Measurements from ENCODE around the gene SPATA25.

The SPATA25 gene

GRCh38 chr20:45926731-45927070 is 39.3 kb upstream of the SPATA25 start:
- TF ChIP-seq CTCF (IDR thresholded peaks at IDR 0.05; ENCODE audit: low read depth, low read length): no peak

GRCh38 chr20:45925821-45926506 is 38.5 kb upstream of the SPATA25 start:
- H3K4me3 ChIP-seq (ENCODE audit: low read depth, low read length): no peak overlapping the region
- TF ChIP-seq CTCF (IDR thresholded peaks at IDR 0.05; ENCODE audit: low read depth, low read length): no peak

More at GRCh38 chr20:45926731-45927070, 39.3 kb upstream of the SPATA25 start:
- no peak overlapping the region for H3K4me3 ChIP-seq (ENCODE audit: low read depth, low read length)

GRCh38 chr20:45924391-45925261 is 37.2 kb upstream of the SPATA25 start:
- TF ChIP-seq CTCF (IDR thresholded peaks at IDR 0.05; ENCODE audit: low read depth, low read length): no peak
- H3K4me3 ChIP-seq (ENCODE audit: low read depth, low read length): 0 out of 2 replicates have a peak overlapping the region, but pooled peaks have one; percentile 24

GRCh38 chr20:45921337-45922189 is 34.1 kb upstream of the SPATA25 start:
- TF ChIP-seq CTCF (IDR thresholded peaks at IDR 0.05; ENCODE audit: low read depth, low read length): no peak

GRCh38 chr20:45920462-45921336 is 33.3 kb upstream of the SPATA25 start:
- no peak for TF ChIP-seq CTCF (IDR thresholded peaks at IDR 0.05; ENCODE audit: low read depth, low read length)

More at GRCh38 chr20:45921337-45922189, 34.1 kb upstream of the SPATA25 start:
- H3K4me3 ChIP-seq (ENCODE audit: low read depth, low read length): no peak overlapping the region

GRCh38 chr20:45919542-45920399 is 32.3 kb upstream of the SPATA25 start:
- no peak overlapping the region for H3K4me3 ChIP-seq (ENCODE audit: low read depth, low read length)
- no peak for TF ChIP-seq CTCF (IDR thresholded peaks at IDR 0.05; ENCODE audit: low read depth, low read length)

More at GRCh38 chr20:45920462-45921336, 33.3 kb upstream of the SPATA25 start:
- no peak overlapping the region for H3K4me3 ChIP-seq (ENCODE audit: low read depth, low read length)
